OCI-LY1 (cell line): ENCODE measurements around the gene OR2T29.
"Not testable (repeated sequence)": the region's sequence is repeated elsewhere in the genome, so short reads cannot be mapped to it uniquely, and the experiment has no call there.

Experiments
- EZH2 ChIP-seq: fragments of 200-600 bp; sonication (generic), shearing (Covaris generic); IDR thresholded peaks from 2 replicates; pipeline ENCODE4 v1.8.0; 2017; ENCODE audit warnings: borderline replicate concordance, mixed run types, mild to moderate bottlenecking, antibody characterized with exemption, low read length, moderate library complexity, mixed read lengths
- TF ChIP-seq, protein P1 (sequence below): fragments of 200-600 bp; sonication (generic), shearing (Covaris generic); IDR thresholded peaks from 2 replicates; pipeline ENCODE4 v1.5.1; 2017; ENCODE audit warnings: mild to moderate bottlenecking, antibody characterized with exemption, low read length, moderate library complexity, mixed read lengths

- TF ChIP-seq, protein P1, sequence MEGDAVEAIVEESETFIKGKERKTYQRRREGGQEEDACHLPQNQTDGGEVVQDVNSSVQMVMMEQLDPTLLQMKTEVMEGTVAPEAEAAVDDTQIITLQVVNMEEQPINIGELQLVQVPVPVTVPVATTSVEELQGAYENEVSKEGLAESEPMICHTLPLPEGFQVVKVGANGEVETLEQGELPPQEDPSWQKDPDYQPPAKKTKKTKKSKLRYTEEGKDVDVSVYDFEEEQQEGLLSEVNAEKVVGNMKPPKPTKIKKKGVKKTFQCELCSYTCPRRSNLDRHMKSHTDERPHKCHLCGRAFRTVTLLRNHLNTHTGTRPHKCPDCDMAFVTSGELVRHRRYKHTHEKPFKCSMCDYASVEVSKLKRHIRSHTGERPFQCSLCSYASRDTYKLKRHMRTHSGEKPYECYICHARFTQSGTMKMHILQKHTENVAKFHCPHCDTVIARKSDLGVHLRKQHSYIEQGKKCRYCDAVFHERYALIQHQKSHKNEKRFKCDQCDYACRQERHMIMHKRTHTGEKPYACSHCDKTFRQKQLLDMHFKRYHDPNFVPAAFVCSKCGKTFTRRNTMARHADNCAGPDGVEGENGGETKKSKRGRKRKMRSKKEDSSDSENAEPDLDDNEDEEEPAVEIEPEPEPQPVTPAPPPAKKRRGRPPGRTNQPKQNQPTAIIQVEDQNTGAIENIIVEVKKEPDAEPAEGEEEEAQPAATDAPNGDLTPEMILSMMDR: not testable (repeated sequence)
- not testable (repeated sequence) for TF ChIP-seq EZH2
These were observed 12.1 kb upstream of the OR2T29 start, which contains the start of gene OR2T34 for GRCh38 chr1:248574657-248575056.
